Measurements from ENCODE around the gene PPP5C.

GRCh38 chr19:46384396-46384795 is 37.5 kb downstream of the PPP5C start:
- TF ChIP-seq, protein P1, sequence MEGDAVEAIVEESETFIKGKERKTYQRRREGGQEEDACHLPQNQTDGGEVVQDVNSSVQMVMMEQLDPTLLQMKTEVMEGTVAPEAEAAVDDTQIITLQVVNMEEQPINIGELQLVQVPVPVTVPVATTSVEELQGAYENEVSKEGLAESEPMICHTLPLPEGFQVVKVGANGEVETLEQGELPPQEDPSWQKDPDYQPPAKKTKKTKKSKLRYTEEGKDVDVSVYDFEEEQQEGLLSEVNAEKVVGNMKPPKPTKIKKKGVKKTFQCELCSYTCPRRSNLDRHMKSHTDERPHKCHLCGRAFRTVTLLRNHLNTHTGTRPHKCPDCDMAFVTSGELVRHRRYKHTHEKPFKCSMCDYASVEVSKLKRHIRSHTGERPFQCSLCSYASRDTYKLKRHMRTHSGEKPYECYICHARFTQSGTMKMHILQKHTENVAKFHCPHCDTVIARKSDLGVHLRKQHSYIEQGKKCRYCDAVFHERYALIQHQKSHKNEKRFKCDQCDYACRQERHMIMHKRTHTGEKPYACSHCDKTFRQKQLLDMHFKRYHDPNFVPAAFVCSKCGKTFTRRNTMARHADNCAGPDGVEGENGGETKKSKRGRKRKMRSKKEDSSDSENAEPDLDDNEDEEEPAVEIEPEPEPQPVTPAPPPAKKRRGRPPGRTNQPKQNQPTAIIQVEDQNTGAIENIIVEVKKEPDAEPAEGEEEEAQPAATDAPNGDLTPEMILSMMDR (conservative IDR thresholded peaks at IDR 0.05; ENCODE audit: low read length): no peak
- no peak for TF ChIP-seq EZH2phosphoT487 (IDR thresholded peaks at IDR 0.05; ENCODE audit: borderline replicate concordance)
